C4-2B (cell line): ENCODE results near the gene C11orf86.

Source experiments
- ZFX ChIP-seq: fragments of 450-650 bp; IDR thresholded peaks from 2 replicates; pipeline ENCODE4 v1.6.1; 2017
- TF ChIP-seq, protein P1 (sequence below): fragments of 450-650 bp; conservative IDR thresholded peaks from 2 replicates; pipeline ENCODE4 v1.5.1; 2017; ENCODE audit warnings: mild to moderate bottlenecking

DNA sequence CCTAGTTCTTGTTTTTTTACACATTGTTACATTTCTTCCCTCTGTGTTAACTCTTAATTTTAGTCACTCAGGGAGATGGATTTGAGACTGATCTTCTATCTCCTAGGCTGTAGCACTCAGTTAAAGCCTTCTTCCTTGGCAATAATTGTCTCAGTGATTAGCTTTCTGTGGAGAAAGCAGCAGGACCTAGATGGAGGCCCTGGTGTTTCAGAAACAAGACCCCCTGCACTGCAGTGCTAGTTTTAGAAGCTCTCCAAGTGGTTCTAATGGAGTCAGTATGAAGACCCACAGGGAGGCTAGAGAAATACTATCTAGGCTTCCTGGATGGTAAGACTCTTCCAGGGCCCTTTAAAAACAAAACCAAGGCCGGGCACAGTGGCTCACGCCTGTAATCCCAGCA is 12.9 kb upstream of the C11orf86 start:
- TF ChIP-seq, protein P1, sequence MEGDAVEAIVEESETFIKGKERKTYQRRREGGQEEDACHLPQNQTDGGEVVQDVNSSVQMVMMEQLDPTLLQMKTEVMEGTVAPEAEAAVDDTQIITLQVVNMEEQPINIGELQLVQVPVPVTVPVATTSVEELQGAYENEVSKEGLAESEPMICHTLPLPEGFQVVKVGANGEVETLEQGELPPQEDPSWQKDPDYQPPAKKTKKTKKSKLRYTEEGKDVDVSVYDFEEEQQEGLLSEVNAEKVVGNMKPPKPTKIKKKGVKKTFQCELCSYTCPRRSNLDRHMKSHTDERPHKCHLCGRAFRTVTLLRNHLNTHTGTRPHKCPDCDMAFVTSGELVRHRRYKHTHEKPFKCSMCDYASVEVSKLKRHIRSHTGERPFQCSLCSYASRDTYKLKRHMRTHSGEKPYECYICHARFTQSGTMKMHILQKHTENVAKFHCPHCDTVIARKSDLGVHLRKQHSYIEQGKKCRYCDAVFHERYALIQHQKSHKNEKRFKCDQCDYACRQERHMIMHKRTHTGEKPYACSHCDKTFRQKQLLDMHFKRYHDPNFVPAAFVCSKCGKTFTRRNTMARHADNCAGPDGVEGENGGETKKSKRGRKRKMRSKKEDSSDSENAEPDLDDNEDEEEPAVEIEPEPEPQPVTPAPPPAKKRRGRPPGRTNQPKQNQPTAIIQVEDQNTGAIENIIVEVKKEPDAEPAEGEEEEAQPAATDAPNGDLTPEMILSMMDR = no peak
- no peak for TF ChIP-seq ZFX
